ENCODE results near the gene DDX27. TPM values are rescaled to one million over a fixed set of nuclear protein-coding genes. Genes with fewer than 3 reads are reported as not detected.

The DDX27 gene
- total and polyA plus RNA-seq, 2 of the 8 experiments (the other 6 are each of a cell fraction or from before 2014, with no cell fraction given): 42.7 to 51.0 TPM

- no peak for TF ChIP-seq CHD7 (IDR thresholded peaks at IDR 0.05; ENCODE audit: insufficient replicate concordance, low read length)
- no peak for TF ChIP-seq RAD21 (IDR thresholded peaks at IDR 0.05 in 1 of 2, conservative IDR thresholded peaks at IDR 0.05 in 1 of 2; ENCODE audit: low read depth in 2 of 2, low read length in 2 of 2)
- TF ChIP-seq ASH2L (IDR thresholded peaks at IDR 0.05; ENCODE audit: low read length): no peak
- no peak for TF ChIP-seq POLR2AphosphoS5 (IDR thresholded peaks at IDR 0.05; ENCODE audit: low read depth, low read length)
- TF ChIP-seq CBX8 (IDR thresholded peaks at IDR 0.05; ENCODE audit: borderline replicate concordance, low read depth, low read length): no peak
- TF ChIP-seq SAP30 (IDR thresholded peaks at IDR 0.05; ENCODE audit: insufficient read depth, insufficient replicate concordance, low read length): no peak
- TF ChIP-seq TCF12 (IDR thresholded peaks at IDR 0.05; ENCODE audit: low read depth, low read length): no peak
- no peak for TF ChIP-seq KDM5A (IDR thresholded peaks at IDR 0.05; ENCODE audit: low read length)
- no peak for TF ChIP-seq CHD1 (IDR thresholded peaks at IDR 0.05; ENCODE audit: low read depth, low read length)
- no peak for TF ChIP-seq EP300 (IDR thresholded peaks at IDR 0.05; ENCODE audit: borderline replicate concordance in 1 of 2, low read depth in 2 of 2, low read length in 2 of 2)
These were observed 4.0 kb upstream of the DDX27 start (continued) for GRCh38 chr20:49215232-49215631.

Measured in H1 (cell line).